GM12878 (cell line): ENCODE data around the gene ANO6. TPM values are rescaled to one million over a fixed set of nuclear protein-coding genes. Genes with fewer than 3 reads are reported as not detected.
A peak's percentile ranks its signal among the peaks of the same experiment; 100 is the strongest.

Experiments
- ATAC-seq: fragments of 200-7000 bp; cut with Tn5 transposase; 3 replicates; pipeline ENCODE4 v1.9.1; 2020; ENCODE audit warnings: mild to moderate bottlenecking, moderate library complexity
- Bru-seq: library from RNA; stranded (reverse); fragments of 400-500 nt; gene quantifications from one replicate; lab custom pipeline; 2021; lab: Mats Ljungman, UMichigan
- BruChase-seq, 2 experiments: library from RNA; stranded (reverse); fragments of 400-500 nt; gene quantifications; one replicate each; lab custom pipeline; 2021; lab: Mats Ljungman, UMichigan
- BruUV-seq: library from RNA; stranded (reverse); fragments of 400-500 nt; replicated peaks from 2 replicates; lab custom pipeline; 2021; lab: Mats Ljungman, UMichigan
- CTCF ChIA-PET: fragments of 300-600 bp; sonication (Branson Sonifier 250); formaldehyde crosslinking; extraction: SDS; loops from one replicate; lab custom pipeline; 2021; ENCODE audit warnings: inconsistent platforms; lab: Yijun Ruan, JAX
- POLR2A ChIA-PET: fragments of 350-600 bp; formaldehyde crosslinking; extraction: SDS; loops from one replicate; lab custom pipeline; 2021; ENCODE audit warnings: inconsistent platforms; lab: Charles Lee
- RAD21 ChIA-PET: fragments of 300-600 bp; sonication (Branson Sonifier 250); formaldehyde crosslinking; loops from one replicate; lab custom pipeline; 2023; ENCODE audit warnings: antibody characterized with exemption; ENCODE audit not compliant: unreplicated experiment; lab: Charles Lee
- SMC1A ChIA-PET: fragments of 300-600 bp; sonication (Branson Sonifier 250); formaldehyde crosslinking; loops from one replicate; lab custom pipeline; 2023; ENCODE audit not compliant: unreplicated experiment, uncharacterized antibody; lab: Charles Lee
- DNase-seq: peaks from one replicate; pipeline ENCODE4 v3.0.0-alpha.2; 2011; ENCODE audit warnings: low read depth, low spot score
- FAIRE-seq: peaks from 3 replicates; lab custom pipeline; 2011; peaks lifted over from hg19 to GRCh38; lab: Jason Lieb, UNC
- H2AFZ ChIP-seq: 2 replicates; pipeline ENCODE4 v1.6.0; 2011; ENCODE audit warnings: low read depth, low read length, control low read depth; ENCODE audit not compliant: control insufficient read depth
- H3K27ac ChIP-seq: 2 replicates; pipeline ENCODE4 v1.5.1; 2011; ENCODE audit warnings: control low read depth; ENCODE audit not compliant: control insufficient read depth, insufficient read depth
- H3K27me3 ChIP-seq, 2 experiments: replicated peaks in 1 of 2; 2 replicates each; pipeline versions ENCODE4 v1.6.0 to v1.6.1; 2011; ENCODE audit warnings: low read length in 1 of 2; ENCODE audit not compliant: control insufficient read depth in 2 of 2, insufficient read depth in 2 of 2
- H3K36me3 ChIP-seq, 2 experiments: 2 replicates each; pipeline ENCODE4 v1.5.1; 2011; ENCODE audit warnings: low read length in 1 of 2; ENCODE audit not compliant: control insufficient read depth in 2 of 2, insufficient read depth in 2 of 2
- H3K4me1 ChIP-seq: 2 replicates; pipeline ENCODE4 v1.6.1; 2011; ENCODE audit warnings: mild to moderate bottlenecking, low read length, moderate library complexity, mixed read lengths; ENCODE audit not compliant: control insufficient read depth, insufficient read depth
- H3K4me2 ChIP-seq: 2 replicates; pipeline ENCODE4 v1.6.0; 2011; ENCODE audit warnings: control low read depth; ENCODE audit not compliant: control insufficient read depth, insufficient read depth
- H3K4me3 ChIP-seq: fragments of 200-600 bp; sonication (generic); 2 replicates; pipeline ENCODE4 v1.5.1; 2016
- H3K79me2 ChIP-seq: 2 replicates; pipeline ENCODE4 v1.6.0; 2011; ENCODE audit warnings: low read length; ENCODE audit not compliant: control insufficient read depth, insufficient read depth
- H3K9ac ChIP-seq: 2 replicates; pipeline ENCODE4 v1.8.0; 2011; ENCODE audit warnings: low read length, control low read depth, mixed read lengths; ENCODE audit not compliant: control insufficient read depth, insufficient read depth
- H3K9me3 ChIP-seq: replicated peaks from 3 replicates; pipeline ENCODE4 v1.5.1; 2011; ENCODE audit warnings: mild to moderate bottlenecking, low read length; ENCODE audit not compliant: control insufficient read depth, insufficient read depth
- H4K20me1 ChIP-seq: 2 replicates; pipeline ENCODE4 v1.6.0; 2011; ENCODE audit not compliant: control insufficient read depth, insufficient read depth
- BACH1 ChIP-seq: fragments of 450-650 bp; IDR thresholded peaks from 2 replicates; pipeline ENCODE4 v1.6.1; 2017; ENCODE audit warnings: mild to moderate bottlenecking, borderline replicate concordance
- BCL11A ChIP-seq: IDR thresholded peaks from 2 replicates; pipeline ENCODE4 v1.6.1; 2011; ENCODE audit warnings: low read depth, low read length
- FOXM1 ChIP-seq: IDR thresholded peaks from 2 replicates; pipeline ENCODE4 v1.6.1; 2012; ENCODE audit warnings: low read depth, mild to moderate bottlenecking, inconsistent platforms, low read length, moderate library complexity
- IKZF2 ChIP-seq, 2 experiments: fragments of 450-650 bp; IDR thresholded peaks; 2 replicates each; pipeline ENCODE4 v1.6.1; 2017; ENCODE audit warnings: mild to moderate bottlenecking in 2 of 2, moderate library complexity in 2 of 2
- JUNB ChIP-seq: IDR thresholded peaks from 2 replicates; pipeline ENCODE4 v1.6.1; 2016; ENCODE audit warnings: antibody characterized with exemption, mild to moderate bottlenecking
- MEF2A ChIP-seq: IDR thresholded peaks from 2 replicates; pipeline ENCODE4 v1.6.1; 2011; ENCODE audit warnings: low read depth, mild to moderate bottlenecking, low read length, moderate library complexity; ENCODE audit not compliant: insufficient read depth
- MYB ChIP-seq: fragments of 150-350 bp; IDR thresholded peaks from 2 replicates; pipeline ENCODE4 v1.6.1; 2014; ENCODE audit warnings: mild to moderate bottlenecking, low read depth, low read length, borderline replicate concordance
- MYC ChIP-seq: IDR thresholded peaks from 2 replicates; pipeline ENCODE4 v1.6.1; 2011; ENCODE audit warnings: mild to moderate bottlenecking, low read length, moderate library complexity, inconsistent platforms; ENCODE audit not compliant: insufficient read depth, insufficient replicate concordance, insufficient read length, severe bottlenecking
- NFYA ChIP-seq: IDR thresholded peaks from 2 replicates; pipeline ENCODE4 v1.6.1; 2011; ENCODE audit warnings: low read depth, mild to moderate bottlenecking, low read length, improper control_type of control experiment, borderline replicate concordance
- POLR2A ChIP-seq: IDR thresholded peaks from 2 replicates; pipeline ENCODE4 v1.6.1; 2011; ENCODE audit warnings: low read depth, mild to moderate bottlenecking, low read length
- POLR2AphosphoS2 ChIP-seq: IDR thresholded peaks from 2 replicates; pipeline ENCODE4 v1.6.1; 2011; ENCODE audit warnings: low read depth, mild to moderate bottlenecking, low read length, improper control_type of control experiment, moderate library complexity
- RBBP5 ChIP-seq: fragments of 200-600 bp; sonication (generic); conservative IDR thresholded peaks from 2 replicates; pipeline ENCODE4 v1.6.1; 2016
- RELB ChIP-seq: fragments of 450-650 bp; IDR thresholded peaks from 2 replicates; pipeline ENCODE4 v1.6.1; 2017; ENCODE audit warnings: low read depth, mild to moderate bottlenecking, moderate library complexity
- RUNX3 ChIP-seq: IDR thresholded peaks from 2 replicates; pipeline ENCODE4 v1.6.1; 2012; ENCODE audit warnings: low read length, inconsistent platforms
- SIX5 ChIP-seq: IDR thresholded peaks from 2 replicates; pipeline ENCODE4 v1.6.1; 2011; ENCODE audit warnings: mild to moderate bottlenecking, low read depth, low read length, moderate library complexity; ENCODE audit not compliant: severe bottlenecking
- SPI1 ChIP-seq: IDR thresholded peaks from 2 replicates; pipeline ENCODE4 v1.6.1; 2011; ENCODE audit warnings: low read depth, mild to moderate bottlenecking, low read length, moderate library complexity, borderline replicate concordance; ENCODE audit not compliant: insufficient read depth
- TARDBP ChIP-seq: IDR thresholded peaks from 2 replicates; pipeline ENCODE4 v1.6.1; 2016; ENCODE audit warnings: borderline replicate concordance
- ZNF207 ChIP-seq: fragments of 450-650 bp; IDR thresholded peaks from 2 replicates; pipeline ENCODE4 v1.6.1; 2014; ENCODE audit warnings: antibody characterized with exemption, mild to moderate bottlenecking, borderline replicate concordance
- WGBS: methylation state at CpG from one replicate; pipeline ENCODE4 v1.1.6; 2016; ENCODE audit warnings: low lambda C conversion rate; ENCODE audit not compliant: insufficient replicate concordance, insufficient coverage; ENCODE audit errors: missing lambda C conversion rate; 5-methylcytosine and 5-hydroxymethylcytosine counted together
- in situ Hi-C: fragments of 300-500 bp; cut with MboI; formaldehyde crosslinking; loops from 9 replicates; pipeline ENCODE4 v1.14.3; 2018; ENCODE audit warnings: mixed read lengths
- intact Hi-C: fragments of 100-400 bp; cut with micrococcal nuclease; formaldehyde crosslinking; loops from one replicate; pipeline ENCODE4 v1.14.2; 2022; ENCODE audit not compliant: unreplicated experiment
- long read RNA-seq, 2 experiments: library from polyadenylated mRNA; unstranded; transcript quantifications; one replicate each; pipeline ENCODE4 v2.0.0, GENCODE V29; 2019 to 2020
- polyA minus RNA-seq, 3 experiments: library from RNA; depleted of rRNA, polyadenylated mRNA; stranded (reverse); fragments of >200 nt; gene quantifications; 2 replicates each; pipeline ENCODE4 v1.2.3, GENCODE V29; 2011
- polyA plus RNA-seq, 11 experiments: library from polyadenylated mRNA; depleted of rRNA in 4 of 11; unstranded in 6 of 11; stranded (reverse) in 5 of 11; fragments of >200 nt; fragmentation: Nextera tagmentation in 4 of 11; fragmentation: Illumina TruSeq in 1 of 11; extraction: Ambion mirVana in 4 of 11; extraction: Trizol in 1 of 11; gene quantifications; 1 replicate in 1 of 11; 2 replicates in 10 of 11; pipeline versions ENCODE4 v1.2.1 to v1.2.3, GENCODE V29; 2011 to 2016; ENCODE audit warnings: inconsistent platforms in 2 of 11, missing spikeins in 2 of 11, low read depth in 1 of 11
- total RNA-seq, 4 experiments: library from RNA; depleted of rRNA in 3 of 4; stranded (reverse); fragments of >200 nt in 3 of 4; fragmentation: Illumina TruSeq in 1 of 4; extraction: Trizol in 1 of 4; gene quantifications; 2 replicates each; pipeline versions ENCODE4 v1.2.1 to v1.2.3, GENCODE V29; 2013 to 2021

Gene ANO6
- total RNA-seq (2013; cell fraction: nucleolus; rRNA removed), result 79.6 and 85.6 TPM in 2 replicates
- total RNA-seq (2014; rRNA removed) (26.9 and 28.5 TPM in 2 replicates), total RNA-seq (2014; rRNA removed; fragmentation: Illumina TruSeq; extraction: Trizol) (30.3 and 32.3 TPM in 2 replicates), total RNA-seq (2021) (25.3 and 26.8 TPM in 2 replicates), polyA plus RNA-seq (2011; rRNA removed) (30.3 and 41.6 TPM in 2 replicates), polyA plus RNA-seq (2014; fragmentation: Illumina TruSeq; extraction: Trizol) (27.6 and 35.8 TPM in 2 replicates), polyA plus RNA-seq (2014; fragmentation: Nextera tagmentation; extraction: Ambion mirVana) (1 to 10 TPM; 4.6 to 5.6 TPM), polyA plus RNA-seq (2014; rRNA removed) (14.8 and 18.2 TPM in 2 replicates), polyA plus RNA-seq (2016; fragmentation: Nextera tagmentation; extraction: Ambion mirVana) (10 to 100 TPM; 23.4 to 25.2 TPM), polyA minus RNA-seq (2011; rRNA and poly(A)+ RNA removed) (45.6 and 46.3 TPM in 2 replicates), Bru-seq, nascent RNA (percentile 83 among the genes with signal in this experiment), BruChase-seq, experiment 1, labeled RNA remaining after a 6-hour chase (percentile 83 among the genes with signal in this experiment), BruChase-seq, experiment 2, labeled RNA remaining after a 2-hour chase (percentile 79 among the genes with signal in this experiment)
- polyA plus RNA-seq (2011; ENCODE audit: low read depth), result 11.7 TPM
- polyA plus RNA-seq (2011; cell fraction: cytosol; rRNA removed), result 16.8 and 21.9 TPM in 2 replicates
- 18.3 and 20.8 TPM in 2 replicates for polyA plus RNA-seq (2011; cell fraction: nucleus; rRNA removed)
- polyA plus RNA-seq (2012), result 15.4 and 22.1 TPM in 2 replicates
- 14.7 and 15.4 TPM in 2 replicates for polyA minus RNA-seq (2011; cell fraction: cytosol; rRNA and poly(A)+ RNA removed)
- polyA minus RNA-seq (2011; cell fraction: nucleus; rRNA and poly(A)+ RNA removed), result 28.4 and 38.5 TPM in 2 replicates
- long read RNA-seq, experiment 1, partial matches to known transcripts, result 4 of 5 reads
- long read RNA-seq, experiment 1, other reads (novel, unspliced or antisense), result 1 of 5 reads
- long read RNA-seq, experiment 2, partial matches to known transcripts, result 9 of 31 reads
- long read RNA-seq, experiment 2, other reads (novel, unspliced or antisense), result 22 of 31 reads

- Histone ChIP-seq H3K27ac (peak within 1 kb of the TSS; percentile 94), H4K20me1 (no peaks in the 10 kb centered on the region), H2AFZ (peak within 1 kb of the TSS; percentile 90), H3K36me3 (no peaks in the 10 kb centered on the region), H3K27me3 (no peaks in the 10 kb centered on the region), H3K79me2 (peaks cover 50% of the 10 kb centered on the region), H3K4me2 (peak within 1 kb of the TSS; percentile 84), H3K4me1 (peaks cover 7% of the 10 kb centered on the region), H3K9me3 (no peaks in the 10 kb centered on the region), H3K4me3 (peak within 1 kb of the TSS; percentile 99), H3K9ac (peak within 1 kb of the TSS; percentile 95)
- ChIA-PET RAD21 (interaction anchor here (0.7 to 1.8 kb wide), 15 partner anchors 9 to 510 kb away, joined by 3 to 9 read pairs (median 3); no protein-coding TSS in a partner anchor), CTCF (interaction anchor here (0.6 to 3.2 kb wide), 22 partner anchors 8 to 512 kb away, joined by 3 to 25 read pairs (median 3); no protein-coding TSS in a partner anchor), SMC1A (interaction anchor here (0.5 to 2.0 kb wide), 18 partner anchors 8 to 1654 kb away, joined by 3 to 8 read pairs (median 4); no protein-coding TSS in a partner anchor), POLR2A (interaction anchor here (0.6 to 2.2 kb wide), 3 partner anchors 9 to 1971 kb away, joined by 4 to 10 read pairs (median 5); no protein-coding TSS in a partner anchor)
- in situ Hi-C loops, result no loop called here
- DNase-seq (peak; percentile 76), ATAC-seq (peak; percentile 83), FAIRE-seq (peak; percentile 65)
- BruUV-seq, result no TSS peak
- intact Hi-C loops, result loop anchor here (2.0 to 10.0 kb wide), 3 partner anchors 45 to 1159 kb away; partner anchors contain the start of genes ARID2 and SLC38A2
- under 1% methylated on average over 62 of the region's 62 CpGs for WGBS
- TF ChIP-seq SIX5 (no peak), RBBP5 (no peak), BACH1 (no peak), MYC (no peak), POLR2AphosphoS2 (0 out of 2 replicates have a peak, but pooled peaks have one; percentile 52), RUNX3 (peak; percentile 36; the same call in 1 of the 2 replicates), NFYA (no peak), FOXM1 (peak; percentile 17; the same call in 1 of the 2 replicates), POLR2A (peak; percentile 92), IKZF2 (IDR thresholded peaks at IDR 0.05) (peak; percentile 85 to 86), MYB (no peak), JUNB (no peak), ZNF207 (peak; percentile 26; the same call in 1 of the 2 replicates), SPI1 (no peak; the same call in 1 of the 2 replicates), RELB (peak; percentile 86), BCL11A (no peak), TARDBP (0 out of 2 replicates have a peak, but pooled peaks have one; percentile 34), MEF2A (no peak)
Measured at GRCh38 chr12:45215419-45216229, at the start of gene ANO6. Gene ANO6 (plus strand): TSS chr12:45216095. CDS start chr12:45216322, 227 bp downstream.
